HCT116 (cell line): ENCODE results near the gene HARS2. TPM values are rescaled to one million over a fixed set of nuclear protein-coding genes. Genes with fewer than 3 reads are reported as not detected.

Experiments used
- ATAC-seq: fragments of 200-7000 bp; cut with Tn5 transposase; 2 replicates; pipeline ENCODE4 v1.9.1; 2020; ENCODE audit warnings: mild to moderate bottlenecking, moderate library complexity
- BruUV-seq: library from RNA; stranded (reverse); fragments of 400-500 nt; replicated peaks from 2 replicates; lab custom pipeline; 2021; lab: Mats Ljungman, UMichigan
- CTCF ChIA-PET: fragments of 300-600 bp; sonication (Branson Sonifier 250); formaldehyde crosslinking; loops from one replicate; lab custom pipeline; 2021; ENCODE audit warnings: antibody characterized with exemption; lab: Charles Lee
- POLR2A ChIA-PET: fragments of 300-600, 350-600 bp; sonication (Branson Sonifier 250); formaldehyde crosslinking; loops from one replicate; lab custom pipeline; 2021; ENCODE audit warnings: antibody characterized with exemption; lab: Charles Lee
- RAD21 ChIA-PET, 2 experiments: fragments of 300-600 bp; sonication (Branson Sonifier 250); formaldehyde crosslinking; loops; one replicate each; lab custom pipeline; 2023; ENCODE audit warnings: low total read pairs in 2 of 2; ENCODE audit not compliant: uncharacterized antibody in 2 of 2, unreplicated experiment in 2 of 2, low non-redundant PET in 1 of 2; lab: Charles Lee
- DNase-seq: peaks from one replicate; pipeline ENCODE4 v3.0.0-alpha.2; 2010; ENCODE audit warnings: low read depth, low spot score
- H2AFZ ChIP-seq: fragments of 200-600 bp; shearing (Covaris generic), sonication (generic); 2 replicates; pipeline ENCODE4 v1.6.1; 2017; ENCODE audit warnings: low read depth, mixed run types, mixed read lengths, antibody characterized with exemption, low read length; ENCODE audit not compliant: poor library complexity, severe bottlenecking
- H3K27ac ChIP-seq: 2 replicates; pipeline ENCODE4 v1.5.1; 2012; ENCODE audit warnings: low read depth, low read length
- H3K27me3 ChIP-seq: fragments of 200-600 bp; sonication (generic); 2 replicates; pipeline ENCODE4 v1.6.1; 2016; ENCODE audit warnings: mixed run types, low read length, mixed read lengths; ENCODE audit not compliant: insufficient read depth
- H3K36me3 ChIP-seq, 2 experiments: fragments of 200-500 bp in 1 of 2; fragments of 200-600 bp in 1 of 2; sonication (Bioruptor generic) in 1 of 2; sonication (generic) in 1 of 2; 2 replicates each; pipeline versions ENCODE4 v1.5.1 to v1.6.1; 2014 to 2016; ENCODE audit warnings: low read length in 2 of 2, inconsistent platforms in 1 of 2, mixed read lengths in 1 of 2, mixed run types in 1 of 2; ENCODE audit not compliant: insufficient read depth in 2 of 2, control insufficient read depth in 1 of 2
- H3K4me1 ChIP-seq, 2 experiments: fragments of 200-600 bp in 1 of 2; sonication (generic) in 1 of 2; 2 replicates each; pipeline versions ENCODE4 v1.5.1 to v1.6.1; 2012 to 2017; ENCODE audit warnings: low read length in 2 of 2, inconsistent platforms in 1 of 2, mild to moderate bottlenecking in 1 of 2, mixed read lengths in 1 of 2, mixed run types in 1 of 2, moderate library complexity in 1 of 2; ENCODE audit not compliant: insufficient read depth in 2 of 2, control insufficient read depth in 1 of 2
- H3K4me2 ChIP-seq: fragments of 200-600 bp; sonication (generic); 2 replicates; pipeline ENCODE4 v1.6.1; 2017; ENCODE audit warnings: mixed run types, low read length, mixed read lengths
- H3K4me3 ChIP-seq, 2 experiments: fragments of 200-600 bp in 1 of 2; sonication (generic) in 1 of 2; replicated peaks in 1 of 2; 2 replicates each; pipeline ENCODE4 v1.5.1; 2011 to 2016; ENCODE audit warnings: low read length in 2 of 2, control low read depth in 1 of 2, low read depth in 1 of 2, mild to moderate bottlenecking in 1 of 2, mixed read lengths in 1 of 2, mixed run types in 1 of 2
- H3K79me2 ChIP-seq: fragments of 200-600 bp; sonication (generic); 2 replicates; pipeline ENCODE4 v1.6.1; 2017; ENCODE audit warnings: mild to moderate bottlenecking, mixed run types, low read length, moderate library complexity, mixed read lengths; ENCODE audit not compliant: insufficient read depth
- H3K9ac ChIP-seq: fragments of 200-600 bp; sonication (generic); 2 replicates; pipeline ENCODE4 v1.6.1; 2016; ENCODE audit warnings: low read length, mixed read lengths
- H3K9me2 ChIP-seq: fragments of 200-600 bp; sonication (generic), shearing (Covaris generic); 2 replicates; pipeline ENCODE4 v1.6.1; 2017; ENCODE audit warnings: mixed run types, mild to moderate bottlenecking, moderate library complexity; ENCODE audit not compliant: insufficient read depth
- H3K9me3 ChIP-seq, 2 experiments: fragments of 200-500 bp in 1 of 2; fragments of 200-600 bp in 1 of 2; sonication (Bioruptor generic) in 1 of 2; sonication (generic) in 1 of 2; 2 replicates each; pipeline ENCODE4 v1.6.1; 2014 to 2017; ENCODE audit warnings: low read length in 2 of 2, mixed read lengths in 2 of 2, inconsistent platforms in 1 of 2, low read depth in 1 of 2, mild to moderate bottlenecking in 1 of 2, mixed run types in 1 of 2, moderate library complexity in 1 of 2; ENCODE audit not compliant: control insufficient read depth in 1 of 2, insufficient read depth in 1 of 2
- H4K20me1 ChIP-seq: fragments of 200-600 bp; sonication (generic), shearing (Covaris generic); 2 replicates; pipeline ENCODE4 v1.6.1; 2017; ENCODE audit warnings: mixed run types, mild to moderate bottlenecking, moderate library complexity; ENCODE audit not compliant: insufficient read depth
- CBX3 ChIP-seq: IDR thresholded peaks from 2 replicates; pipeline ENCODE4 v1.6.1; 2012; ENCODE audit warnings: low read depth
- CEBPB ChIP-seq: IDR thresholded peaks from 2 replicates; pipeline ENCODE4 v1.6.1; 2012; ENCODE audit warnings: low read depth
- EGR1 ChIP-seq: IDR thresholded peaks from 2 replicates; pipeline ENCODE4 v1.6.1; 2012; ENCODE audit warnings: low read depth
- EZH2 ChIP-seq: fragments of 200-600 bp; sonication (generic); IDR thresholded peaks from 2 replicates; pipeline ENCODE4 v1.6.1; 2017; ENCODE audit warnings: antibody characterized with exemption, mixed run types
- EZH2phosphoT487 ChIP-seq: fragments of 200-600 bp; IDR thresholded peaks from 2 replicates; pipeline ENCODE4 v1.6.1; 2018; ENCODE audit warnings: antibody characterized with exemption, borderline replicate concordance
- JUND ChIP-seq: IDR thresholded peaks from 2 replicates; pipeline ENCODE4 v1.6.1; 2012
- POLR2A ChIP-seq: IDR thresholded peaks from 2 replicates; pipeline ENCODE4 v1.7.0; 2011; ENCODE audit warnings: borderline replicate concordance; ENCODE audit not compliant: insufficient read depth, insufficient read length; ENCODE audit errors: extremely low read depth
- POLR2AphosphoS5 ChIP-seq: IDR thresholded peaks from 2 replicates; pipeline ENCODE4 v1.6.1; 2011; ENCODE audit warnings: mild to moderate bottlenecking, low read depth, low read length, moderate library complexity
- SIN3A ChIP-seq: IDR thresholded peaks from 2 replicates; pipeline ENCODE4 v1.6.1; 2012; ENCODE audit warnings: low read depth
- SP1 ChIP-seq: IDR thresholded peaks from 2 replicates; pipeline ENCODE4 v1.6.1; 2012; ENCODE audit warnings: low read depth
- SRF ChIP-seq: IDR thresholded peaks from 2 replicates; pipeline ENCODE4 v1.6.1; 2012; ENCODE audit warnings: low read depth
- ZFX ChIP-seq: fragments of 450-650 bp; IDR thresholded peaks from 2 replicates; pipeline ENCODE4 v1.6.1; 2017
- ZNF274 ChIP-seq: fragments of 200-500 bp; sonication (Bioruptor generic); IDR thresholded peaks from 2 replicates; pipeline ENCODE4 v1.6.1; 2014; ENCODE audit warnings: mild to moderate bottlenecking, low read depth, low read length, inconsistent platforms
- intact Hi-C: fragments of 100-400 bp; cut with micrococcal nuclease; formaldehyde crosslinking; loops from 2 replicates; pipeline ENCODE4 v1.10.0; 2022
- total RNA-seq: library from RNA; stranded (reverse); gene quantifications from one replicate; pipeline ENCODE4 v1.2.1, GENCODE V29; 2021; ENCODE audit not compliant: unreplicated experiment
- TF ChIP-seq, protein P1 (sequence below), 3 experiments: fragments of 200-600 bp in 1 of 3; sonication (generic) in 1 of 3; IDR thresholded peaks in 2 of 3; conservative IDR thresholded peaks in 1 of 3; 2 replicates each; pipeline ENCODE4 v1.5.1; 2012 to 2017; ENCODE audit warnings: low read depth in 2 of 3, low read length in 2 of 3, antibody characterized with exemption in 1 of 3, borderline replicate concordance in 1 of 3, control low read depth in 1 of 3, mild to moderate bottlenecking in 1 of 3, mixed read lengths in 1 of 3, mixed run types in 1 of 3, moderate library complexity in 1 of 3; ENCODE audit not compliant: insufficient read depth in 1 of 3
- TF ChIP-seq, protein P2 (sequence below): IDR thresholded peaks from 2 replicates; pipeline ENCODE4 v1.6.1; 2011; ENCODE audit warnings: mild to moderate bottlenecking, low read length, moderate library complexity; ENCODE audit not compliant: insufficient replicate concordance; ENCODE audit errors: extremely low read depth
- TF ChIP-seq, protein P3 (sequence below): IDR thresholded peaks from 2 replicates; pipeline ENCODE4 v1.6.1; 2012

The HARS2 gene
- total RNA-seq, 1 experiment from 2014 or later = 38.8 TPM

DNA sequence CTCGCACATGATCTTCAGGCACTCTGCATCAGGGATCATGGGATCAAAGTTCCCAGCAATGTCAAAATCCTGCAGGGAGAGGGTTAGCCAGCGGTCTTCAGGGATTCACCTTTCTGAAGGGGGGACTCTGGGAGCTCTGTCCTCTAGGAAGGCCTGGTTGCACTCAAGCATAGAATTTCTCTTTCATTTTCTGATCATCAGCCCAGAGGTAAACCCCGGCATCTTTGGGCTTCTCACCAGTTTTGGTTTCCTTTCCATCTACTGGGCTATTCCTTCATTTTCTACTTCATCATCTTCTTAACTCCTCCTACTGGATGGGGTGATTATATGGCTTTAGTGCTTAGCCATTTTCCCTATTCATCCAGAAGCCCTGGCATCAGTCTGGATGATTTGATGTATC is 13.3 kb upstream of the HARS2 start:
- Histone ChIP-seq H3K27ac (no peak overlapping the region), H3K36me3 (peaks cover 36 to 45% of the 10 kb centered on the region in 2 experiments; a peak in 3 of 4 replicates), H3K9me2 (no peaks in the 10 kb centered on the region), H3K4me1 (no peaks in the 10 kb centered on the region), H3K9ac (no peak overlapping the region), H3K27me3 (no peaks in the 10 kb centered on the region), H3K4me2 (no peak overlapping the region), H3K9me3 (no peaks in the 10 kb centered on the region), H2AFZ (no peak overlapping the region), H3K79me2 (no peaks in the 10 kb centered on the region), H3K4me3 (no peak overlapping the region), H4K20me1 (no peaks in the 10 kb centered on the region)
- TF ChIP-seq, protein P1, sequence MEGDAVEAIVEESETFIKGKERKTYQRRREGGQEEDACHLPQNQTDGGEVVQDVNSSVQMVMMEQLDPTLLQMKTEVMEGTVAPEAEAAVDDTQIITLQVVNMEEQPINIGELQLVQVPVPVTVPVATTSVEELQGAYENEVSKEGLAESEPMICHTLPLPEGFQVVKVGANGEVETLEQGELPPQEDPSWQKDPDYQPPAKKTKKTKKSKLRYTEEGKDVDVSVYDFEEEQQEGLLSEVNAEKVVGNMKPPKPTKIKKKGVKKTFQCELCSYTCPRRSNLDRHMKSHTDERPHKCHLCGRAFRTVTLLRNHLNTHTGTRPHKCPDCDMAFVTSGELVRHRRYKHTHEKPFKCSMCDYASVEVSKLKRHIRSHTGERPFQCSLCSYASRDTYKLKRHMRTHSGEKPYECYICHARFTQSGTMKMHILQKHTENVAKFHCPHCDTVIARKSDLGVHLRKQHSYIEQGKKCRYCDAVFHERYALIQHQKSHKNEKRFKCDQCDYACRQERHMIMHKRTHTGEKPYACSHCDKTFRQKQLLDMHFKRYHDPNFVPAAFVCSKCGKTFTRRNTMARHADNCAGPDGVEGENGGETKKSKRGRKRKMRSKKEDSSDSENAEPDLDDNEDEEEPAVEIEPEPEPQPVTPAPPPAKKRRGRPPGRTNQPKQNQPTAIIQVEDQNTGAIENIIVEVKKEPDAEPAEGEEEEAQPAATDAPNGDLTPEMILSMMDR (IDR thresholded peaks at IDR 0.05 in 2 of 3, conservative IDR thresholded peaks at IDR 0.05 in 1 of 3; ENCODE audit: borderline replicate concordance in 1 of 3, insufficient read depth in 1 of 3, low read depth in 2 of 3, low read length in 2 of 3) = no peak
- TF ChIP-seq, protein P2, sequence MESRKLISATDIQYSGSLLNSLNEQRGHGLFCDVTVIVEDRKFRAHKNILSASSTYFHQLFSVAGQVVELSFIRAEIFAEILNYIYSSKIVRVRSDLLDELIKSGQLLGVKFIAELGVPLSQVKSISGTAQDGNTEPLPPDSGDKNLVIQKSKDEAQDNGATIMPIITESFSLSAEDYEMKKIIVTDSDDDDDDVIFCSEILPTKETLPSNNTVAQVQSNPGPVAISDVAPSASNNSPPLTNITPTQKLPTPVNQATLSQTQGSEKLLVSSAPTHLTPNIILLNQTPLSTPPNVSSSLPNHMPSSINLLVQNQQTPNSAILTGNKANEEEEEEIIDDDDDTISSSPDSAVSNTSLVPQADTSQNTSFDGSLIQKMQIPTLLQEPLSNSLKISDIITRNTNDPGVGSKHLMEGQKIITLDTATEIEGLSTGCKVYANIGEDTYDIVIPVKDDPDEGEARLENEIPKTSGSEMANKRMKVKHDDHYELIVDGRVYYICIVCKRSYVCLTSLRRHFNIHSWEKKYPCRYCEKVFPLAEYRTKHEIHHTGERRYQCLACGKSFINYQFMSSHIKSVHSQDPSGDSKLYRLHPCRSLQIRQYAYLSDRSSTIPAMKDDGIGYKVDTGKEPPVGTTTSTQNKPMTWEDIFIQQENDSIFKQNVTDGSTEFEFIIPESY = no peak
- TF ChIP-seq EZH2phosphoT487 (no peak), SIN3A (no peak), SRF (no peak), JUND (no peak), SP1 (no peak), POLR2AphosphoS5 (no peak), POLR2A (no peak), EGR1 (no peak), CEBPB (no peak), ZFX (no peak), CBX3 (no peak), ZNF274 (no peak), EZH2 (no peak)
- TF ChIP-seq, protein P3, sequence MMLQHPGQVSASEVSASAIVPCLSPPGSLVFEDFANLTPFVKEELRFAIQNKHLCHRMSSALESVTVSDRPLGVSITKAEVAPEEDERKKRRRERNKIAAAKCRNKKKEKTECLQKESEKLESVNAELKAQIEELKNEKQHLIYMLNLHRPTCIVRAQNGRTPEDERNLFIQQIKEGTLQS = no peak
- no TSS peak for BruUV-seq
- DNase-seq (no peak), ATAC-seq (no peak)
- ChIA-PET POLR2A (no interaction called here), RAD21 (no interaction called here), CTCF (no interaction called here)
- intact Hi-C loops = no loop called here
